PC-9 (cell line): Measurements from ENCODE around the gene JUP. TPM values are rescaled to one million over a fixed set of nuclear protein-coding genes. Genes with fewer than 3 reads are reported as not detected.
A peak's percentile ranks its signal among the peaks of the same experiment; 100 is the strongest.

Experiments used
- BruUV-seq: library from RNA; stranded (reverse); fragments of 400-500 nt; replicated peaks from 2 replicates; lab custom pipeline; 2021; lab: Mats Ljungman, UMichigan
- CTCF ChIA-PET: fragments of 300-600 bp; sonication (Branson Sonifier 250); formaldehyde crosslinking; loops from one replicate; lab custom pipeline; 2022; ENCODE audit warnings: antibody characterized with exemption; lab: Charles Lee
- POLR2A ChIA-PET: fragments of 300-600 bp; sonication (Branson Sonifier 250); formaldehyde crosslinking; loops from one replicate; lab custom pipeline; 2022; ENCODE audit warnings: antibody characterized with exemption; ENCODE audit not compliant: unreplicated experiment; lab: Charles Lee
- DNase-seq, 2 experiments: peaks; one replicate each; pipeline versions ENCODE4 v3.0.0 to v3.0.0-alpha.2; 2015 to 2022; ENCODE audit warnings: mixed read lengths in 1 of 2
- H2AFZ ChIP-seq: fragments of 200-600 bp; sonication (generic); 2 replicates; pipeline ENCODE4 v1.8.1; 2017; ENCODE audit warnings: antibody characterized with exemption
- H3F3A ChIP-seq: fragments of 200-600 bp; sonication (generic); 2 replicates; pipeline ENCODE4 v1.8.1; 2017; ENCODE audit warnings: antibody characterized with exemption, mild to moderate bottlenecking, low read depth; ENCODE audit not compliant: insufficient read depth
- H3K27ac ChIP-seq: fragments of 200-600 bp; sonication (generic); 2 replicates; pipeline ENCODE4 v1.6.1; 2016; ENCODE audit warnings: mixed run types
- H3K27me3 ChIP-seq: fragments of 200-600 bp; sonication (generic); 2 replicates; pipeline ENCODE4 v1.6.1; 2016; ENCODE audit warnings: low read depth, mixed run types; ENCODE audit not compliant: insufficient read depth
- H3K36me3 ChIP-seq: fragments of 200-600 bp; sonication (generic); 2 replicates; pipeline ENCODE4 v1.6.1; 2016; ENCODE audit warnings: low read depth, mixed run types
- H3K4me1 ChIP-seq: fragments of 200-600 bp; sonication (generic); replicated peaks from 2 replicates; pipeline ENCODE4 v1.6.1; 2016; ENCODE audit warnings: mixed run types; ENCODE audit not compliant: insufficient read depth
- H3K4me2 ChIP-seq: fragments of 200-600 bp; sonication (generic); 2 replicates; pipeline ENCODE4 v1.6.1; 2017; ENCODE audit warnings: mixed run types
- H3K4me3 ChIP-seq: fragments of 200-600 bp; sonication (generic); 2 replicates; pipeline ENCODE4 v1.6.1; 2016; ENCODE audit warnings: mixed run types
- H3K79me2 ChIP-seq: fragments of 200-600 bp; sonication (generic); 2 replicates; pipeline ENCODE4 v1.6.1; 2017; ENCODE audit warnings: low read depth, mixed run types
- H3K9me2 ChIP-seq: fragments of 200-600 bp; sonication (generic); 2 replicates; pipeline ENCODE4 v1.8.1; 2017; ENCODE audit warnings: mild to moderate bottlenecking; ENCODE audit not compliant: insufficient read depth
- H3K9me3 ChIP-seq: fragments of 200-600 bp; sonication (generic); 2 replicates; pipeline ENCODE4 v1.8.1; 2016; ENCODE audit warnings: low read depth; ENCODE audit not compliant: insufficient read depth
- H4K20me1 ChIP-seq: fragments of 200-600 bp; sonication (generic); 2 replicates; pipeline ENCODE4 v1.8.1; 2017; ENCODE audit not compliant: insufficient read depth
- EZH2 ChIP-seq: fragments of 200-600 bp; sonication (generic); IDR thresholded peaks from 2 replicates; pipeline ENCODE4 v1.8.0; 2017; ENCODE audit warnings: antibody characterized with exemption, low read depth
- intact Hi-C: fragments of 100-400 bp; cut with micrococcal nuclease; formaldehyde crosslinking; loops from one replicate; pipeline ENCODE4 v1.10.0; 2022; ENCODE audit not compliant: unreplicated experiment
- total RNA-seq: library from RNA; stranded (reverse); gene quantifications from 2 replicates; pipeline ENCODE4 v1.2.3, GENCODE V29; 2021
- TF ChIP-seq, protein P1 (sequence below): fragments of 200-600 bp; sonication (generic); conservative IDR thresholded peaks from 2 replicates; pipeline ENCODE4 v1.6.1; 2017; ENCODE audit warnings: mixed run types, antibody characterized with exemption, mild to moderate bottlenecking, moderate library complexity

The JUP gene
- total RNA-seq, 1 experiment from 2014 or later: 259 TPM

DNA sequence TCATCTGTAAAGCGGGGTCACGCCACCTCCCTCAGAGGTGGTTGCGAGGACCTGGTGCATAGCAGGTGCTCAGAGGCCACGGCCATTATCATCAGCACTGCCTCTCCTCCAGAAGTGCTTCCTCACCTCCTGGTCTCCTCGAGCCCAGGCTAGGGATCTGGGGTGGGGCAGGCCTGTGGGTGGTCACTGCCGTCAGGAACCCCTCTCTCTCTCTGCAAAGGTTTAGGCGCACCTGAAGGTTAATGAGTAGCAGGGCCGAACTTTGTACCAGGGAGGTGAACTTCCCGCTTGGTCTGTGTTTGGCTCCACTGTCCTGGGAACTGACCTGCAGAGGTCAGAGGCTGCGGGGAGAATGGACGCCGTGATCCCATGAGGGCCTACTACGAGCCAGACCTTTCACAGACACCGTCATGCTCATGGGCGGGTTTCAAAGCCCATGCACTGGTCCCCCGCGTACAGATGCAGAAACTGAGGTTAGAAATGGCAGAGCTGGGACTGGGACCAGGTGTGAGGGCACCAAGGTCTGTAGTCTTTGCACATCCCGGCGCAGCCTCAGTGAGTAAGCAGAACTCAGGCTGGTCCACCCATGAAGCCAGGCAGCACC is 13.8 kb downstream of the JUP start:
- H3K36me3 ChIP-seq: peaks cover 15% of the 10 kb centered on the region
- no peak overlapping the region for H2AFZ ChIP-seq
- ChIA-PET POLR2A (interaction anchor here (0.6 to 1.4 kb wide), 8 partner anchors 11 to 1454 kb away, joined by 3 to 18 read pairs (median 6); partner anchors contain the start of gene JUP), CTCF (interaction anchor here (0.5 to 1.9 kb wide), 3 partner anchors 13 to 1045 kb away, joined by 3 to 13 read pairs (median 9); partner anchors contain the start of gene JUP)
- H3K27ac ChIP-seq: peak overlapping the region; percentile 93
- peak overlapping the region; percentile 23; the same call in 1 of the 2 replicates for H3K4me3 ChIP-seq
- peaks cover 53% of the 10 kb centered on the region for H3K4me1 ChIP-seq
- no peak for DNase-seq
- peaks cover 34% of the 10 kb centered on the region for H3F3A ChIP-seq
- H3K9me2 ChIP-seq: no peaks in the 10 kb centered on the region
- intact Hi-C loops: loop anchor here (1.0 to 2.0 kb wide), 4 partner anchors 14 to 40 kb away; partner anchors contain the start of gene JUP
- no peaks in the 10 kb centered on the region for H3K9me3 ChIP-seq
- H3K27me3 ChIP-seq: no peaks in the 10 kb centered on the region
- H3K79me2 ChIP-seq: peaks cover 47% of the 10 kb centered on the region
- no peak for TF ChIP-seq EZH2
- TF ChIP-seq, protein P1, sequence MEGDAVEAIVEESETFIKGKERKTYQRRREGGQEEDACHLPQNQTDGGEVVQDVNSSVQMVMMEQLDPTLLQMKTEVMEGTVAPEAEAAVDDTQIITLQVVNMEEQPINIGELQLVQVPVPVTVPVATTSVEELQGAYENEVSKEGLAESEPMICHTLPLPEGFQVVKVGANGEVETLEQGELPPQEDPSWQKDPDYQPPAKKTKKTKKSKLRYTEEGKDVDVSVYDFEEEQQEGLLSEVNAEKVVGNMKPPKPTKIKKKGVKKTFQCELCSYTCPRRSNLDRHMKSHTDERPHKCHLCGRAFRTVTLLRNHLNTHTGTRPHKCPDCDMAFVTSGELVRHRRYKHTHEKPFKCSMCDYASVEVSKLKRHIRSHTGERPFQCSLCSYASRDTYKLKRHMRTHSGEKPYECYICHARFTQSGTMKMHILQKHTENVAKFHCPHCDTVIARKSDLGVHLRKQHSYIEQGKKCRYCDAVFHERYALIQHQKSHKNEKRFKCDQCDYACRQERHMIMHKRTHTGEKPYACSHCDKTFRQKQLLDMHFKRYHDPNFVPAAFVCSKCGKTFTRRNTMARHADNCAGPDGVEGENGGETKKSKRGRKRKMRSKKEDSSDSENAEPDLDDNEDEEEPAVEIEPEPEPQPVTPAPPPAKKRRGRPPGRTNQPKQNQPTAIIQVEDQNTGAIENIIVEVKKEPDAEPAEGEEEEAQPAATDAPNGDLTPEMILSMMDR: no peak
- H3K4me2 ChIP-seq: peak overlapping the region; percentile 76
- peaks cover 18% of the 10 kb centered on the region for H4K20me1 ChIP-seq
- BruUV-seq: TSS peak; percentile 78

DNA sequence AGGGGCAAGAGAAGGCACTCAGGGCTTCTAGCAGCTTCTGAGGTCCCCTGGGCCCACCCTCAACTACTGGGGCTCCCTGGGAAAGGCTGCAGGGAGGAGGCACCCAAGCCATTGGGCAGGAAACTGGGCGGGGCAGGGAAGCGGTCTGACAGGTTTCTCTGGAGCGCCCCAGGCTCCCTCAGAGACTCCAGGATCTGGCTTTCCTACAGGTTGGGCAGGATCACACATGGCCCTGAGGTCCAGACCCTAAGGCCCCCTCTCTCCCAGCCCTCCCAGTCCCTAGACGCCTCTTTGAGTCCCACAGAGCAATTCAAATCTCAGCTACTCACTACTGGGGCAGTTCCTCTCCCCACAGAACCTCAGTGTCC is 14.3 kb downstream of the JUP start:
- no peaks in the 10 kb centered on the region for H3K9me2 ChIP-seq
- peak overlapping the region; percentile 23; the same call in 1 of the 2 replicates for H3K4me3 ChIP-seq
- peaks cover 49% of the 10 kb centered on the region for H3K4me1 ChIP-seq
- CTCF ChIA-PET: no interaction called here
- peaks cover 46% of the 10 kb centered on the region for H3K79me2 ChIP-seq
- no peaks in the 10 kb centered on the region for H3K27me3 ChIP-seq
- POLR2A ChIA-PET: interaction anchor here (0.5 to 0.8 kb wide), 6 partner anchors 9 to 469 kb away, joined by 3 to 5 read pairs (median 4); no protein-coding TSS in a partner anchor
- peak overlapping the region; percentile 76 for H3K4me2 ChIP-seq
- peak; percentile 87 to 88 for DNase-seq
- peaks cover 29% of the 10 kb centered on the region for H3F3A ChIP-seq
- peak overlapping the region; percentile 93 for H3K27ac ChIP-seq
- BruUV-seq: no TSS peak
- no peak for TF ChIP-seq EZH2
- TF ChIP-seq, protein P1: no peak
- no peaks in the 10 kb centered on the region for H3K9me3 ChIP-seq
- peaks cover 16% of the 10 kb centered on the region for H3K36me3 ChIP-seq
- intact Hi-C loops: loop anchor here (1.0 to 2.0 kb wide), 3 partner anchors 29 to 40 kb away; no protein-coding TSS in a partner anchor
- H2AFZ ChIP-seq: no peak overlapping the region
- H4K20me1 ChIP-seq: peaks cover 14% of the 10 kb centered on the region

DNA sequence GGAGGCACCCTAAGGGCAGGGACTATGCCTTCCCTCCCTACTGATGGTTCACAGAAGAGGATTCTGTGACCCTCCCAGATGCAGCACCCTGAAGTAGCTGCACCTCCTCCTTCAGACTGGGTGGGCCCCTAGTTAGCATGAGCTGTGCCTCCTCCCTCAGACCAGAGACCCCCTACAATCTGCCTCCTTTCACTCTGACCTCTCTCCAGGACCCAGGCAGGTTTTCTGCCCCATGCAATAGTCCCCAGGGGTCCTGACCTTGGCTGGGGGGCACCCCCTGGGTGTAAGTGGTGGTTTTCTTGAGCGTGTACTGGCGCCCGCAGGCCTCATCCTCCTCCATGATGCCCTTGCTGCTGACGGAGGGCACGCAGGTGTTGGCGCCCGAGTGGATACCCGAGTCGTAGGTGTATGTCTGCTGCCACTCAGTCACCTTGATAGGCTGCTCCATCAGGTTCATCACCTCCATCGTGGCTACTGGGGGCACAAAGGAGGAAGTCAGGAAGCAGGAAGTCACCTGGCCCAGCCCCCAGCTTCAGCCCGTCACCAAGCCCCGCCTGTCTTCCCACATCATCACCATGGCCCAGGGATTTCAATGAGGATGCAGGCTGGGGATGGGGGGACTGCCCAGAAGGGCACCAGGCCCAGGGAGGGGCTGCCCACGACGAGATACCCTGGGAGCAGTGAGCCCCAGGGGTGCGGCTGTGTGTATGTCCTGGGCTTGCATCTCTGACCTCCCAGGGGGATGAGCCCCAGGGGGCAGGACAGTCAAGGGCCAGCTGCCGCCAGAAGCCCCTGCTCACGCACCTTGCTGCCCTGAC is 14.9 kb downstream of the JUP start:
- H3K27me3 ChIP-seq: no peaks in the 10 kb centered on the region
- H3K4me2 ChIP-seq: peak overlapping the region; percentile 76
- H3K79me2 ChIP-seq: peaks cover 46% of the 10 kb centered on the region
- H2AFZ ChIP-seq: no peak overlapping the region
- intact Hi-C loops: loop anchor here (1.0 to 2.0 kb wide), 3 partner anchors 30 to 41 kb away; no protein-coding TSS in a partner anchor
- H3K27ac ChIP-seq: peak overlapping the region; percentile 93
- peaks cover 23% of the 10 kb centered on the region for H3F3A ChIP-seq
- ChIA-PET POLR2A (interaction anchor here (0.5 to 0.8 kb wide), 6 partner anchors 9 to 468 kb away, joined by 3 to 5 read pairs (median 4); no protein-coding TSS in a partner anchor), CTCF (no interaction called here)
- H3K9me2 ChIP-seq: no peaks in the 10 kb centered on the region
- H3K9me3 ChIP-seq: no peaks in the 10 kb centered on the region
- DNase-seq: no peak
- BruUV-seq: no TSS peak
- H4K20me1 ChIP-seq: peaks cover 8% of the 10 kb centered on the region
- H3K36me3 ChIP-seq: peaks cover 16% of the 10 kb centered on the region
- no peak overlapping the region for H3K4me3 ChIP-seq
- TF ChIP-seq EZH2: no peak
- TF ChIP-seq, protein P1: no peak
- peaks cover 46% of the 10 kb centered on the region for H3K4me1 ChIP-seq
